Stimulated activated CD4-positive, alpha-beta T cell treated with anti-CD3 and anti-CD28 coated beads, TNF-alpha, amount 100 ng/mL, for 4 hours (primary cell): ENCODE measurements around the gene LRRC63.
A peak's percentile ranks its signal among the peaks of the same experiment; 100 is the strongest.

Experiments used
- DNase-seq, 3 experiments: peaks; one replicate each; pipeline ENCODE4 v3.0.0-alpha.2; 2020; ENCODE audit warnings: low read depth in 3 of 3

LRRC63 gene

DNA sequence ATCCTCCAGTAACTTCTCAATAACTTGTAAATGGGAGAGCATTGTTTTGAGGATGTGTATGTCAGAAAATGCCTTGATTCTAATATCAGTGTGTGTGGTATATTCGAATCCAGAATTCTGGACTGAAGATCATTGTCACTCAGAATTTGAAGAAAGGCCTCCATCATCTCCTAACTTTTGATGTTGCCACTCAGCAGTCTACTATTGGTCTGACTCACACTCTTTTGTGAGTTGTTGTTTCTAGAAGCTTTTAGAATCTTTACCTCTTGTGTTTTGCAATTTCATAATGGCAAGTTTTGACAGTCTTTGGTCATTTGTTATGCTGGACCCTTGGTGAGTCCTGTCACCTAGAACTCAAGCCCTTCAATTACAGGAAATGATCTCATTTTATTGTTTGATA, 98.3 kb downstream of the LRRC63 start:
- DNase-seq: no peak

- DNase-seq: no peak
These were observed 99.5 kb downstream of the LRRC63 start for GRCh38 chr13:46311217-46311616.

DNA sequence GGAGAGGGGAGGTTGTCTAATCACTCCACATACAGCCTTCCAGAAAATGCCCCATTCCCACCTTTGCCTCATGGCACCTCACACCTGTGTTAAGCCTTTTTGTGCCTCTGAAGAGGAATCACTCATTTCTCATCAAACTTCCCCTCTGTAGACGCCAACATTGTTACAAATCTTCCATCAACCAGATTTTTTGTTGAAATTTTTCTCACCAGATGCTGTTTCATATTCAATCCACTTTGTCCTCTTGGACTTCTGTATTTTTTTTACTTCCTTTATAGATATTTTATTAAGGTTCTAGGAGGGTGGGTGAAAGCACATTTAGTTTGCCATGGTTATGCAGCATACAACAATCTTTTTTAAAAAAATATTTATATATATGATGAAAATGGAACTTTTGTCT, 101.3 kb downstream of the LRRC63 start:
- DNase-seq: no peak

GRCh38 chr13:46313432-46314257, 101.9 kb downstream of the LRRC63 start:
- no peak for DNase-seq

DNA sequence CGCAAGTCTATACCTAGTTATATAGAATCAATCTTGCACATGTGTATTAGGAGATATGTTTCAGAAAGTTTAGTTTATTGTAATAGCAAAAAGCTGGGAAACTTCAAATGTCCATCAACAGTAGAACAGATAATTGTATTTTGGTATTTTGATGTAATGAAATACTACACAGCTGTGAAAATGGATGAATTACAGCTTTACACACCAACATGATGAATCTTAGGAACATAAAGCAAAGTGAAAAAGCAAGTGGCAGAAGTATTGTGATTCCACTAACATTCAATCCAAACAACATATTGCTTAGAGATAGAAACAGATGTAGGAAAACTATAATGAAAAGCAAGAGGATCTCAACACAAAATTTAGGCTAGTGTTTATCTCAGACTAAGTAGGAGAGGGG, 102.9 kb downstream of the LRRC63 start:
- no peak for DNase-seq

GRCh38 chr13:46315036-46315435, 103.3 kb downstream of the LRRC63 start:
- no peak for DNase-seq

DNA sequence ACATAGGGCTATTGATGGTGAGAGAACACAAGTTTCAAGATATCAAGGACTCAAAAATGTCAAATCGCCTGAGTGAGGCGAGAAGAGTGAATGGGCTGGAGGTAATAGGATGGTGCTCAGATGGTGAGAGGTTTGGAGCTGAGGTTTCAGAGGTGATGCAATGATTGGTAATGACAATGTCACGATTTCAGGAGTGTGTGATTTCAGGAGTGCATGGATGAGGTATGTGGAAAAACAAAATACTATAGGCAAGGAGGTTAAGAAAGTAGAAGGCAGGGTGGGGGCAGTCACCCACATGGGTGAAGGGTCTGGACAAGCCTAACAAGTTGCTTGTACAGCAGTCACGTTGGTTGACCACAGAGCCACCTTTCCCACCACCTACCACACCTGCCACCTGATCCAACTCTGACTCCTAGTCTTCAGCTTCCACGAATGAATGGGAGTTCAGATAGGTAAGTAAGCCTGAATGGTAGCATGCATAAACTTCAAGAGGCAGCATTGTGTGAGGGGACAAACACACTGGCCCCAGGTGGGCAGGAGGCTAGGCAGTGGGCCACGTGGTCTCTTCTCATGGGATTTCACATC, 103.9 kb downstream of the LRRC63 start:
- no peak for DNase-seq

DNA sequence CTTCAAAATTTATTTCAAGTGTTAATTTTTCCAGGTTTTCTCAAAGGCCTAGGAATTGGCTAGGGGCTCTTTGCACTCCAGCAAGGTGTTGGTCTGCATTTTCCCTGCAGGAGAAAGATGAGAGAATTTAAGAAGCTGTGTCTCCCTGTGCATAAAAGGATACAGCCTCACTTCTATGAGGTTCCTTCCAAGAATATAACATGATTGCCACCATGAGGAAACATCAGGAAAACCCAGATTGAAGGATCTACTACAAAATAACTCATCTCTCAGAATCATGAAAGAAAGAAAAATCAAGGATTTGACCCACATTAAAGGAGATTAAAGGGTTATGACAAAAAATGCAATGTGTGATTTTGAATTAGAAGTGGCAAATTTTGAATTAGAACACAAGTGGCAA, 105.4 kb downstream of the LRRC63 start:
- DNase-seq: no peak

DNA sequence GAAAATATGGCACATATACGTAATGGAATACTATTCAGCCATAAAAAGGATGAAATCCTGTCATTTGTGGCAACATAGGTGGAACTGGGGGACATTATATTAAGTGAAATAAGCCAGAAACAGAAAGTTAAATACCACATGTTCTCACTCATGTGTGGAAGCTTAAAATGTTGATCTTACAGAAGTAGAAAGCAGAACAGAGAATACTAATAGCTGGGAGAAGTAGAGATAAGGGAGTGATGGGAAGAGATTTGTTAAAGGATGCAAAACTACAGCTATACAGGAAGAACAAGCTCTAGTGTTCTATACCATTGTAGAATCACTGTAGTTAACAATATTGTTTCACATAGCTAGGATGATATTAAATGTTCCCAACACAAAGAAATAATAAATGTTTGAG, 107.3 kb downstream of the LRRC63 start:
- no peak for DNase-seq

DNA sequence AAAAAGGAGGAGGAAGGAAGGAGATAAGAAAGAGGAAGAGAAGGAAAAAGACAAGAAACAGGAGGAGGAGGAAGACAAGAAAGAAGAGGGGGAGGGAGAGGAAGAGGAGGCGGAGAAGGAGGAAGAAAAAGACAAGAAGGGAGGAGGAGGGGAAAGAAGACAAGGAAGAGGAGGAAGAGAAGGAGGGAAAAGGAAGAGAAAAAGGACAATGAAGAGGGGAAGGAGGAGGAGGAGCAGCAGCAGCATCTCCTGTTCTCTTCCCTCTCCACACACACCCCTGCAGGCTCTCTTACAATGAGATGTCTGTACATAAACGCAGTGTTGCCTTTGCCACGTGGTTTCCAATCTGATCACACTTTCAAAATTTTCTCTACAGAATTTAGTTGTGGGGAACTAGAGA, 108.7 kb downstream of the LRRC63 start:
- DNase-seq: no peak

GRCh38 chr13:46320821-46321220, 109.1 kb downstream of the LRRC63 start:
- DNase-seq: no peak

GRCh38 chr13:46321494-46322225, 109.9 kb downstream of the LRRC63 start:
- DNase-seq: peak; percentile 39 to 56 (median 49)

- no peak for DNase-seq
These were observed 113.2 kb downstream of the LRRC63 start for GRCh38 chr13:46324976-46325375.
